ENCODE data around the gene ZBTB45. TPM values are rescaled to one million over a fixed set of nuclear protein-coding genes. Genes with fewer than 3 reads are reported as not detected.
"Not testable (repeated sequence)": the region's sequence is repeated elsewhere in the genome, so short reads cannot be mapped to it uniquely, and the experiment has no call there.

ZBTB45 gene
- total RNA-seq, 4 donors from 2014 or later = 9.8 to 14.0 (median 13.4) TPM

DNA sequence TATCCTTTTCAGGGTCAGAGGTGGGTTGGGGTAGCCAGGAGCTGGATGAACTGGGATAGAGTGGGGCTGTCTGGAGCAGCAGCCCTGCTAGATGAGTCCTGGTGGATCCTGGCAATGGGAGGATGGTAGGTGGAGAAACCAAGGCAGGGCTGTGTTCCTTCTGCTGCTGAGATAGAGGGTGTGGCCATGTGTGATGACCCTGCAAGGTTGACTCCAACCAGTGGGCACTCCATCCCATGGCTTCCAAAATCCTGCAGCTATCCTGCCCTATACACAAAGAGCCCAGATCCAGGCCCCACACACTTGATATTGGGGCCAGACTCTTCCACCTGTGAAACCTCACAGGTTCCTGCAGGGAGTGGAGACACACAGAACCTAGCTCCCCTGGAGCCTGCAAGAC lies 45.8 kb downstream of the ZBTB45 start:
- Histone ChIP-seq H3K4me3 (no peak overlapping the region), H3K4me1 (peaks cover 0 to 32% (median 12%) of the 10 kb centered on the region in 3 donors), H3K27ac (no peak overlapping the region), H3K36me3 (peaks cover 0 to 64% of the 10 kb centered on the region in 2 donors), H3K9me3 (no peaks in the 10 kb centered on the region), H3K27me3 (no peaks in the 10 kb centered on the region)
- ATAC-seq = no peak
- TF ChIP-seq CTCF (IDR thresholded peaks at IDR 0.05) (no peak), POLR2AphosphoS5 (IDR thresholded peaks at IDR 0.05) (no peak), EP300 (IDR thresholded peaks at IDR 0.05) (no peak), POLR2A (IDR thresholded peaks at IDR 0.05) (no peak)

DNA sequence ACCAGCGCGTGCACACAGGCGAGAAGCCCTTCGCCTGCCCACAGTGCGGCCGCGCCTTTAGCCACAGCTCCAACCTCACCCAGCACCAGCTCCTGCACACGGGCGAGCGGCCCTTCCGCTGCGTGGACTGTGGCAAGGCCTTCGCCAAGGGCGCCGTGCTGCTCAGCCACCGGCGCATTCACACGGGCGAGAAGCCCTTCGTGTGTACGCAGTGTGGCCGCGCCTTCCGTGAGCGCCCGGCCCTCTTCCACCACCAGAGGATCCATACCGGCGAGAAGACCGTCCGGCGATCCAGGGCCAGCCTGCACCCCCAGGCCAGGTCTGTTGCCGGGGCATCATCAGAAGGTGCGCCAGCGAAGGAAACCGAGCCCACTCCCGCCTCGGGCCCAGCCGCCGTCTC lies 47.9 kb downstream of the ZBTB45 start:
- TF ChIP-seq CTCF (IDR thresholded peaks at IDR 0.05) (no peak), POLR2AphosphoS5 (IDR thresholded peaks at IDR 0.05) (no peak), EP300 (IDR thresholded peaks at IDR 0.05) (no peak), POLR2A (IDR thresholded peaks at IDR 0.05) (no peak)
- Histone ChIP-seq H3K36me3 (peaks cover 0 to 50% of the 10 kb centered on the region in 2 donors), H3K4me1 (peaks cover 0 to 35% (median 9%) of the 10 kb centered on the region in 3 donors), H3K4me3 (no peak overlapping the region), H3K9me3 (no peaks in the 10 kb centered on the region), H3K27ac (no peak overlapping the region), H3K27me3 (no peaks in the 10 kb centered on the region)
- ATAC-seq = no peak
- no CpG with 5 or more reads among the region's 39 CpGs for WGBS, 2 donors (ENCODE audit: low coverage in 1 of 2)

- not testable (repeated sequence) for H3K27ac ChIP-seq, H3K4me3 ChIP-seq, H3K27me3 ChIP-seq, H3K9me3 ChIP-seq, ATAC-seq
- 80% methylated on average over 2 of the region's 53 CpGs; no CpG with 5 or more reads in 1 of the 2 donors for WGBS, 2 donors (ENCODE audit: low coverage in 1 of 2)
- Histone ChIP-seq H3K4me1 (peaks cover 0 to 36% (median 7%) of the 10 kb centered on the region in 3 donors), H3K36me3 (peaks cover 0 to 50% of the 10 kb centered on the region in 2 donors)
These were observed 48.6 kb downstream of the ZBTB45 start for GRCh38 chr19:58470837-58471543.

DNA sequence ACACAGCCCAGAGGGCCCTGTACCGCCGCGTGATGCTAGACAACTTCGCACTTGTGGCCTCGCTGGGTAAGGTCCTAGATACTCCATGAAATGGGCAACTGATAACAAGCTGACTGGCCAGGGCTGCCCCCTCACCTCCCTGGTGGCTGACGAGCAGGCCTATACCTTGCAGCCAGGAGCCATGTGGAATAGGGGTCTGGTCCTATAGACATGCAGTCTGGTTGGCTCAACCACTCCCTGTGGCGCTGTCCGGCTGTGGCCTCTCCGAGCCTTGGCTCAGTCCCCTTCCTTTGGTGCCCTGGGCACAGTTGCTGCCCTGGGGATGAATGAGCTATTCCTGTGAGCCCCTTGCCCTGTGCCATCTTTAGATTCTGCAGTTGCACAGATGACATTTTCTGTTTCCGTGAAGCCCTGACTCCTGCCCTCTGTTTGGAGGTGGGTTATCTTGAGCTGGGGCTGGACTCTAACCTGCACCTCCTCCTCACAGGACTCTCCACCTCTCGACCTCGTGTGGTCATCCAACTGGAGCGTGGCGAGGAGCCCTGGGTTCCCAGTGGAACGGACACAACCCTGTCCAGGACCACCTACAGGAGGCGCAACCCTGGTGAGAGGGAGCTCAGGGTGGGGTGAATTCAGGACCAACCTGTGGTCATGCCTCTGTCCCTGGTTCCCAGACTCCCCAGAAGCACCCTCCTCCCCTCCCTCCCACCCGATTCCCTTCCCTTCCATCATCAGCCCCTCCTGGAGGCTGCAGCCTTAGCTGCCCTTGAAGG lies 50.2 kb downstream of the ZBTB45 start:
- no peak overlapping the region for H3K4me3 ChIP-seq
- peaks cover 0 to 50% of the 10 kb centered on the region in 2 donors for H3K36me3 ChIP-seq
- 88% methylated on average over 4 of the region's 17 CpGs; no CpG with 5 or more reads in 1 of the 2 donors for WGBS, 2 donors (ENCODE audit: low coverage in 1 of 2)
- H3K9me3 ChIP-seq = no peaks in the 10 kb centered on the region
- TF ChIP-seq POLR2AphosphoS5 (IDR thresholded peaks at IDR 0.05) (no peak), CTCF (IDR thresholded peaks at IDR 0.05) (no peak), POLR2A (IDR thresholded peaks at IDR 0.05) (no peak), EP300 (IDR thresholded peaks at IDR 0.05) (no peak)
- no peaks in the 10 kb centered on the region for H3K27me3 ChIP-seq
- no peak overlapping the region for H3K27ac ChIP-seq
- ATAC-seq = no peak
- H3K4me1 ChIP-seq = peaks cover 0 to 25% (median 3%) of the 10 kb centered on the region in 3 donors

GRCh38 chr19:58468216-58468839 lies 51.3 kb downstream of the ZBTB45 start:
- H3K4me1 ChIP-seq = peaks cover 0 to 25% (median 3%) of the 10 kb centered on the region in 3 donors
- TF ChIP-seq EP300 (IDR thresholded peaks at IDR 0.05) = no peak
- TF ChIP-seq CTCF (IDR thresholded peaks at IDR 0.05) = no peak
- no peak for TF ChIP-seq POLR2A (IDR thresholded peaks at IDR 0.05)
- TF ChIP-seq POLR2AphosphoS5 (IDR thresholded peaks at IDR 0.05) = no peak
- no peaks in the 10 kb centered on the region for H3K27me3 ChIP-seq
- peak overlapping the region in 1 of 2 donors; percentile 68 for H3K4me3 ChIP-seq
- no peaks in the 10 kb centered on the region for H3K9me3 ChIP-seq
- H3K27ac ChIP-seq = no peak overlapping the region
- WGBS, 2 donors (ENCODE audit: low coverage in 1 of 2) = 33 to 63% methylated on average over 3 of the region's 5 CpGs
- no peak for ATAC-seq
- peaks cover 0 to 41% of the 10 kb centered on the region in 2 donors for H3K36me3 ChIP-seq
